ENCODE data around the gene CHST14.

Gene CHST14

DNA sequence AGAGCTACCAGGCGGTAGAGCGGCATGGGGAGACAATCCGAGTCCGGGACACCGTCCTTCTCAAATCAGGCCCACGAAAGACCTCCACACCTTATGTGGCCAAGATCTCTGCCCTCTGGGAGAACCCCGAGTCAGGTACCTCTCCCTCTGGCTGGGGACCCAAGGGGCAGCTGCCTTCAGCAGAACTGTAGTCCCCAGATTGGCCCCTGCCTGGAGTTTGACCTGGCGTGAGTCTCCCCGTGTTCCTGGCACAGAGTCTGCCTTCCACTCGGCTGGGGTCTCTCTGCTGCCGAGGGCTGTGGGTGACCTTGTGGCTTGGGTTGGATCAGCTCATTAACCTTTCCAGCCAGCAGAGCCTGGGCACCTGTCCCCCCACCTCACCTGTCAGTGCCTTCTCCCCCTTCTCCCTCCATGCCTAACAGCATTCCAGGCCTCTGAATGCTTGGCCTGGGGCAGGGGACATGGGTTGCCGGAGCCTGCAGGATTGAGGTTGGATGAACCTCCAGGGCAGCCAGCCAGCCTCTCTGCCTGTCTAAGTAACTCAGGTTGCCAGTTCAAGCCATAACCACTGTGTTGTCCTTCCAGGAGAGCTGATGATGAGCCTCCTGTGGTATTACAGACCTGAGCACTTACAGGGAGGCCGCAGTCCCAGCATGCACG is 6.8 kb upstream of the CHST14 start:
- DNase-seq (ENCODE audit: low spot score): no peak

DNA sequence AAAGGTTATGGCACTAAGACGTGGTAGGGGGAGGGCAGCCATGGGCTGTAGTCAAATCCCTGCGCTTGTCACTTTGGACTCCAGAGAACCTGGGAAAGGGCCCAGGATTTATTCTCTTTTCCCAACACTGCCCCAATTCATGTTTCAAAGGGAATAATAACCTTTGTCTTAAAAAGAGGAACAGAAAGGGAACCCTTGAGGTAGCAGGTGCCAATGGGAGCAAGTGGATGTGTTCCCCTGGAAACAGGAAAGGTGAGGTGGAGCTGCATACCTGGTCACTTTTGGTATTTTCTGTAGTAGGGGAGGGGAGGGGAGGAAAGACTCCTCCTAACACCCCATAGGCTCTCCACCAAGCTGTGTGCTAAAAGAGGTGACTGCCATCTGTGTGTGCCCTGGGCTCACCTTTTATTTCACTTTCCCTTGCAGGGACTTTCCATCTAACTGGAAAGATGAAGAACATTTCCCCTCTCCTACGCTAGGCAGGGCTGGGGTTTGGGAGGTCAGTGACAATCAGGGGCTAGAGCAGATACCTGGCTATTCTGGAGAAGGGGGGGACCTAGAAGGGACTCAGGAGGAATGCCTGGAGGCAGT is 6.1 kb upstream of the CHST14 start:
- DNase-seq (ENCODE audit: low spot score): no peak

DNA sequence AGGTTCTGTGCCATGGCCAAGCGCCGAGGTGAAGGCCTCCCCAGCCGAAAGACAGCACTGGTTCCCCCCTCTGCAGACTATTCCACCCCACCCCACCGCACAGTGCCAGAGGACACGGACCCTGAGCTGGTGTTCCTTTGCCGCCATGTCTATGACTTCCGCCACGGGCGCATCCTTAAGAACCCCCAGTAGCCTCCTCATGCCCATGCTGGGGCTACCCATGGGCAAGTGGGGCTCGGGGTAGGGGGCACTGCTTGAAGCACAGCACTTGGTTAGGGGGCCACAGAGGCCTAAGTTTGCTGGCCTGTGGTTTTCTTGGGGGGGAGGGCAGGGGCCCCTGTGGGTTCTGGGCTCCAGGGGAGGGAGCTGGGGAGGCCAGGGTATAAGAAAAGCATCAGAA is 4.8 kb upstream of the CHST14 start:
- DNase-seq (ENCODE audit: low spot score): no peak

DNA sequence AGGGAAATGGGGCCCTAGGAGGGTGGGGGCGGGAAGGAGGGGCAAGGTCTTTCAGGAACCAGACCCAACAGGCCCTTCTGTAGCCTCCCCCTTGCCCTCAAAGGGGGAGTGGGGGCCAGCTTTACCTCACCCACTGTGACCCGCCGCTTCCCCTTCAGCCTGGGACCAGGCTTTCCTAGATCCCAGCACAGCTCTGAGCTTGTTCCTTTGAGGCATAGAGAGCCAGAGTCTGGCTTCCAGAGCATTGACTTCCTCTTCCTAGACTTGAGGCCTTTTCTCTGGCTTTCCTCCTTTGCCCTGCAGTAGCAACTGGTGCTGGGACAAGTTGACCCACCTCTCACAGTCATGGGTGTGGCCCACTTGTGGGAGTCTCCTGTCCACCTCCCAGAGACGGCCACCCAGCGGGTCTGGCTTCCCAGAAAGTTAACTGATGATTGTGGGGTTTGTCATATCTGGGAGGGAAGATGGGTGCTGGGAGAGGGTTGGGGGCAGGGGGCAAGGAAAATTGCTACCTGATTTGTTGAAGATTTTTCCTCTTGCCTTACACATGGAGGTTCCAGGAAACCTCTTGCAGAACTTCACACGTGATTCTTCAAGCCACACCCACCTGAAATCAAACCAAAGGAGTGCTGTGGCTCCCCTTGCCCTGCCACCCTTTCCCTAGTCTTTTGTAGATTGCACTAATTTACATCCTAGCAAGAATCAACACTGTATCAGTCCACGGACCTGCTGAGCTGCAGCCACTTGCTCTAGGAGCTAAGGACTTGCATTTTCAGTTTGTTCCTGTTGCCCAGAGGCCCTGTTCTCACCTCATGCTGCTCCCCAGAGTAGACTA is 4.1 kb upstream of the CHST14 start:
- no peak for DNase-seq (ENCODE audit: low spot score)

DNA sequence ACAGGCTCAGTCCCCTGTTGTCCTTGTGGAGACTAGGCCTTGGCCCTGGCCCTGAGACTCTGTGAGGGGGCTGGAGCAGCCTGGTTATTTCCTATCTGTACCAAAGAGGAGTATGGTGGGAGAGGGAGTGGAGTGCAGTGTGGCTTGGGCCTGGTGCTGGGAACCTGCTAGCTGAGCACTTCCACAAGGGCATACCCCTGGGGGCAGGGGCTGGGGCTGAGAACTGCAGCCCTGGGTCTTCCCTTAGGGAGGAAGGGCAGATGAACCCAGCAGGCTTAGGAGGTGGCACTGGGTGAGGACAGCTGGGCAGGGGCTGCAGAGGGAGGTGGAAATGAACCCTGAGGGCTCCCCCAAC is 3.5 kb upstream of the CHST14 start:
- no peak for DNase-seq (ENCODE audit: low spot score)

DNA sequence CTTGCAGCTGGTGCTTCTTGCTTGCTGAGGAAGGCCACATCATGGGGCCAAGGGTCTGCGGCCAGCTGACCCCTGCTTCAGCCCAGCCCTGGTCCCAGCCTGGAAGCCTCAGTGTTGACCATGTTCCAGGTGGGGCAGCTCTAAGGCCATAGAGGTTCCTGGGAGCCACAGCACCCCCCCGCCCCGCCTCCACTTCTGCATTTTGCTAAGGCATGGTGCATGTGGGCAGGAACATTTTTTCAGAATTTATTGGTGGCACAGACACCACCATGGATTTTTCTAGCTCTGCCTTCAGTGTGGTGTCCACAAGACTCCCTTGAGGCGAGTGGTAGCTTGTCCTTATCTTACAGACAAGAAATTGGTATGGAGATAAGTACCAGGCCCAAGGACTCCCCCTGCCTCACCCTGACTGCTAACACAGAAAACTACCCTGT is 1.9 kb upstream of the CHST14 start:
- DNase-seq (ENCODE audit: low spot score): no peak

DNA sequence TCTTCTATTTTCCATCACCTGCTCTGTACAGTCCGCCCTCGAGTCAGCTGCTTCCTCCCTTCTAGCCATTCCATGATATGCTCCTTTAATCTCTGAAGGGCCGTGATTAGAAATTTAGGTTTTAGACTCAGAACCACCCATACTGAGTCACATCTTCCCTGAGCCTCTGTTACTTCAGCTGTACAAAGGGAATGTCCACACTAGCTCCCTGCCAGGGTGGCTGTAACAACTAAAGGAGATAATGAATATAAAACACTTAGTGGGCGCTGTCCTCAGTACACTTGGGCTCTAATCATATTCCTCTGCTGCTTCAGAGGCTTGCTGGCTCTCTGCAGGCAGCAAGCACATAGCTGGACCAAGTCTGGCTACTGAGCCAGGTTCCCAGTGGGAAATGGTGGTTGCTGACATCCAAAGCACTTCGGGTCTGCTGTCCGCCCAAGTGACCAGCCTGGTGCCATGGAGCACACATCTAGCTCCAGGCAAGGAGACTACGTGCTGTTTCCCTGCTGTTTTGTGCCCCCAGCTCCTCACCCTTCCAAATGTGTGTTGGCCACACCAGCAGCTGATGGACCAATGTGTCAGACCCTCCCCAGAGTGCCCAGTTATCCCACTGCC is 901 bp upstream of the CHST14 start:
- DNase-seq (ENCODE audit: low spot score): no peak

DNA sequence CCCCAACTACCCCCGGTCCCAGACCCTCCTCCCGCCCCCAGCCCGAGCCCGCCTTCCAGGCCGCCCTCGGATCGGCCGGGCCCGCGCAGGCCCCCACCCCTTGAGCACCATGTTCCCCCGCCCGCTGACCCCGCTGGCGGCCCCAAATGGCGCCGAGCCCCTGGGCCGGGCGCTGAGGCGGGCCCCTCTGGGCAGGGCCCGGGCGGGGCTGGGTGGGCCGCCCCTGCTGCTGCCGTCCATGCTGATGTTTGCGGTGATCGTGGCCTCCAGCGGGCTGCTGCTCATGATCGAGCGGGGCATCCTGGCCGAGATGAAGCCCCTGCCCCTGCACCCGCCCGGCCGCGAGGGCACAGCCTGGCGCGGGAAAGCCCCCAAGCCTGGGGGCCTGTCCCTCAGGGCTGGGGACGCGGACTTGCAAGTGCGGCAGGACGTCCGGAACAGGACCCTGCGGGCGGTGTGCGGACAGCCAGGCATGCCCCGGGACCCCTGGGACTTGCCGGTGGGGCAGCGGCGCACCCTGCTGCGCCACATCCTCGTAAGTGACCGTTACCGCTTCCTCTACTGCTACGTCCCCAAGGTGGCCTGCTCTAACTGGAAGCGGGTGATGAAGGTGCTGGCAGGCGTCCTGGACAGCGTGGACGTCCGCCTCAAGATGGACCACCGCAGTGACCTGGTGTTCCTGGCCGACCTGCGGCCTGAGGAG is 472 bp downstream of the CHST14 start:
- peak; percentile 57 for DNase-seq (ENCODE audit: low spot score)

DNA sequence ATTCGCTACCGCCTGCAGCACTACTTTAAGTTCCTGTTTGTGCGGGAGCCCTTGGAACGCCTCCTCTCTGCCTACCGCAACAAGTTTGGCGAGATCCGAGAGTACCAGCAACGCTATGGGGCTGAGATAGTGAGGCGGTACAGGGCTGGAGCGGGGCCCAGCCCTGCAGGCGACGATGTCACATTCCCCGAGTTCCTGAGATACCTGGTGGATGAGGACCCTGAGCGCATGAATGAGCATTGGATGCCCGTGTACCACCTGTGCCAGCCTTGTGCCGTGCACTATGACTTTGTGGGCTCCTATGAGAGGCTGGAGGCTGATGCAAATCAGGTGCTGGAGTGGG is 995 bp downstream of the CHST14 start:
- DNase-seq (ENCODE audit: low spot score): peak; percentile 59

DNA sequence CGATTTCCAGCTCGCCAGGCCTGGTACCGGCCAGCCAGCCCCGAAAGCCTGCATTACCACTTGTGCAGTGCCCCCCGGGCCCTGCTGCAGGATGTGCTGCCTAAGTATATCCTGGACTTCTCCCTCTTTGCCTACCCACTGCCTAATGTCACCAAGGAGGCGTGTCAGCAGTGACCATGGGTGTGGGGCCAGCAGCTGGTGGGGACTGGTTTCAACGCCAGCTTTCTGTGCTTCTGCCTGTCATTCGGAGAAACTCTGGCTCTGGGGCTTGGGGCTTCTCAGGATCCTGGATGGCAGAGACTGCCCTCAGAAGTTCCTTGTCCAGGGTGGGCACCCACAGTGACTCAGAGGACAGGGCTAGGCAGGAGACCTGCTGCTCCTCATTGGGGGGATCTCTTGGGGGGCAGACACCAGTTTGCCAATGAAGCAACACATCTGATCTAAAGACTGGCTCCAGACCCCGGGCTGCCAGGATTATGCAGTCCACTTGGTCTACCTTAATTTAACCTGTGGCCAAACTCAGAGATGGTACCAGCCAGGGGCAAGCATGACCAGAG is 1.5 kb downstream of the CHST14 start:
- DNase-seq (ENCODE audit: low spot score): no peak

DNA sequence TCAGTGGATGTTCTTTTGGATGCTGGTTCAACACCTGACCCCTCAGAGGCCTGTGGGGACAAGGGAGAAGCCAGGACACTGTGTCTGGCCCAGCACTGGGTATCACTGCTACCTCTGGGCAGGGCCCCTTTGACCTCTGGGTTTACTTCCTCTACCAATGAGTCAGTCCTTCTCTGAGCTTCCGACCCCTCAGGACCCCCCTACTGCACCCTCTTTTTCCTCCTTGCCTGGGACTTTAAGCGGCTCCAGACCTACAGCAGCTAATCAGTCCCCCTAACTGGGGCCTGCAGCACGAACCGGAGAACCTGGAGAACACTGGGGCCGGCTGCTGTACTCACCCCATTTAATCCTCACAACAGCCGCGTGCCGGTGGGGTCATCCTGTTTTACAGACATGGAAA is 3.8 kb downstream of the CHST14 start:
- DNase-seq (ENCODE audit: low spot score): no peak

DNA sequence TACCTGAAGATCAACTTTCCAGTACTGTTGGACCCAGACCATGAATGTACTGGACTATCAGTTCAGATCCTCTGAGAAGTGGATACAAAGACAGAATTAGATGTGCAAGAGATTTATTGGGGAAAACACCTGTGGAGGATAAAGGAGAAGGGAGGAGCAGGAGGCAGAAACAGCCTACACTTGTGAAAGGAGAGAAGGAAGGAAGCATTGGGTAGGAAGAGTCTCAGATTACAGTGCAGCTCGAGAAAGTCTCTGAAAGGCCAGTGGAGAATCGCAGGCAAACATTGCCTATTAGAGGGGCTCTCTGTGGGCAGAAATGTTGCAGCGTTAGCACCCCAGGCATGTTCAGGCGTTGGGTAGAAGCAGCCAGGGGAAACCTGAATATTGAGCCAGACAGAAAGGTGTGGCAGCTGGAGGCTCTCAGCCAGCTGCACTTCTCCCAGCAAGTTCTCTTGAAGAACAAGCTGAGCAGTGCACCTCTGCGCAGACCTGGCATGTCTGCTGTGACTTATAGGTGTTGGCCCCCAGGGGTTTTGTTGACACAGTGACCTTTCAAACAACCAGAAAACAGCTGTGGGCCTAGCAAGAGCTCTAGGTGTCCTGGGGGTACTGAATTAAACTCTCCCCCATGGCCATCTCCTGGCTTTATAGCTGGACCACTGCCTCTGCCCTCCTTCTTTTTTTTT is 7.0 kb downstream of the CHST14 start:
- DNase-seq (ENCODE audit: low spot score): no peak

DNA sequence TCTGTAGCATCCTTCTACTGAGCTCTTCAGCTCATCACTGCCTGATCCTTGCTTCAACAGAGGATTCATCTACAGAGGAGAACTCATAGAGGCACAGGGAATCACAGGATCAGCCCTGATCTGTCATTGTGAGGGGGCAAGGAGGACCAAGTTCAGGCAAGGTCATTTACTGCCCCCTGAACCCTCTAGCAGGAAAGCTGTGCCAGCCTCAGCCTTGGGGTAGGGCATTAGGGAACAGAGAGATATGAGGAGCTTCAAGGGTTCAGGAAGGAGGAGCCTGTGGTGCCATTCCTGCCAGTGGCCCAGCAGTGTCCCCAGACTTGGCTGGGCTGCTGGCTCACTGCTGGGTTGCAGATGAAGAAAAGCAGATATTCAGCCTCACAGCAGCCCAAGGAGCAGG is 8.2 kb downstream of the CHST14 start:
- DNase-seq (ENCODE audit: low spot score): no peak

DNA sequence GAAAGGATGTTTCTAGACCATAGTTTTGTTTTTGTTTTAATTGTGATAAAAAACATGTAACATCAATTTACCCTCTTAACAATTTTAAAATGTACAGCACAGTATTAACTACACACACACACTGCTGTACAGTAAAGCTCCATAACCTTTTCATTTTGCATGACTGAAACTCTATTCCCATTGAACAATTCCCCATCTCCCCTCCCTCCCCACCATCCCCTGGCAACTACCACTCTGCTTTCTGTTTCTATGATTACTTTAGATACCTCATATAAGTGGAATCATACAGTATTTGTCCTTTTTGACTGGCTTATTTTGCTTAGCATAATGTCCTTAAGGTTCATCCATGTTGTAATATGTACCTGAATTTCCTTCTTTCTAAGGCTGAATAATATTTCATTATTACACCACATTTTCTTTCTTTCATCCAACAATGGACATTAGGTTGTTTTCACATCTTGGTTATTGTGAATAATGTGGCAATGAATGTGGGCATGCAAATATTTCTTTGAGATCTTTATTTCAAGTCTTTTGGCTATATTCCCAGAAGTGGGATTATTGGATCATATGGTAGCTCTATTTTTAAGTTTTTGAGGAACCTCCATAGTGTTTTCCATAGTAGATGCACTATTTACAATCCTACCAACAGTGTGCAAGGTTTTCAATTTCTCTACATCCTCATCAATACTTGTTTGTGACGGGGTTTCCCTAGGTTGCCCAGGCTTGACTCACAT is 10.7 kb downstream of the CHST14 start:
- DNase-seq (ENCODE audit: low spot score): no peak

DNA sequence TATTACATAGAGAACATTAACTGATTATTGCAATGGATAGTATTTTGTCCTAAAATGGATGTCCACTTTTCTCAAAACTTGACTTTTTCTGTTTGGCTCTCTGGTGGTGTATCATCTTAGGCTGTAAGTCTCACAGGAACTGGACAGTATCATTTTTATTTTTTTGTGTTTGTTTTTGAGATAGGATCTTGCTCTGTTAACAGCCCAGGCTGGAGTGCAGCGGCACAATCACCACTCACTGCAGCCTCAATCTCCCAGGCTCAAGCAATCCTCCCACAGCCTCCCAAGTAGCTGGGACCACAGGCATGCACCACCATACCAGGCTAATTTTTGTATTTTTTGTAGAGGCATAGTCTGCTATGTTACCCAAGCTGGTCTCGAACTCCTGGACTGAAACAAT is 13.1 kb downstream of the CHST14 start:
- no peak for DNase-seq (ENCODE audit: low spot score)

DNA sequence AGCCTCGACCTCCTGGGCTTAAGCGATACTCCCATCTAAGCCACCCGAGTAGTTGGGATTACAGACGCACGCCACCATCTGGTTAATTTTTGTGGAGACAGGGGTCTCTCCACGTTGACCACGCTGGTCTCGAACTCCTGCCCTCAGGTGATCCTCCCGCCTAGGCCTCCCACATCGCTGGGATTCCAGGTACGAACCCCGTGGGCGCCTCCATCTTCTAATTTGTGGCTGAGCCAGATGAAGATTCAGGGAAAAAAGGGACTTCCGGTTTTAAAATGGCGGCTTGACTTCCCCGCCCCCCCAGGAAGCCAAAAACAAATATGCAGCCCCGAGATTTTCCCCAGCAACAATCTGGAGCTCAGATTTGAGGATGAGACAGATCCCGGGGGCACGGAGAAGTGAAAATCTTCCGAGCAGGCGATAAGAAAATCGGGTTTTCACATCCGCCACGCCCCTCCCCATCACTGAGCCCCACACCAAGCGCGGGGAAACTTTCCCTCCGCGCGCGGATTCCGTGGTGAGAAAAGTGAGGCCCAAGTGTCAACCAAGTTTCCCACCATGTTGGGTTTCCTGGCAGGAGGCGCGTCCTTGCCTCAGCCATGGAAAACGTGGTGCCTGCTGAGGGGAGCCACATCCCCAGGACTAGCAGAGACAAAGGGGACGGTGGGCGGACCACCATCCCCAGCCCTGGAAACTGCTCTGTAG is 15.4 kb downstream of the CHST14 start:
- DNase-seq (ENCODE audit: low spot score): no peak

DNA sequence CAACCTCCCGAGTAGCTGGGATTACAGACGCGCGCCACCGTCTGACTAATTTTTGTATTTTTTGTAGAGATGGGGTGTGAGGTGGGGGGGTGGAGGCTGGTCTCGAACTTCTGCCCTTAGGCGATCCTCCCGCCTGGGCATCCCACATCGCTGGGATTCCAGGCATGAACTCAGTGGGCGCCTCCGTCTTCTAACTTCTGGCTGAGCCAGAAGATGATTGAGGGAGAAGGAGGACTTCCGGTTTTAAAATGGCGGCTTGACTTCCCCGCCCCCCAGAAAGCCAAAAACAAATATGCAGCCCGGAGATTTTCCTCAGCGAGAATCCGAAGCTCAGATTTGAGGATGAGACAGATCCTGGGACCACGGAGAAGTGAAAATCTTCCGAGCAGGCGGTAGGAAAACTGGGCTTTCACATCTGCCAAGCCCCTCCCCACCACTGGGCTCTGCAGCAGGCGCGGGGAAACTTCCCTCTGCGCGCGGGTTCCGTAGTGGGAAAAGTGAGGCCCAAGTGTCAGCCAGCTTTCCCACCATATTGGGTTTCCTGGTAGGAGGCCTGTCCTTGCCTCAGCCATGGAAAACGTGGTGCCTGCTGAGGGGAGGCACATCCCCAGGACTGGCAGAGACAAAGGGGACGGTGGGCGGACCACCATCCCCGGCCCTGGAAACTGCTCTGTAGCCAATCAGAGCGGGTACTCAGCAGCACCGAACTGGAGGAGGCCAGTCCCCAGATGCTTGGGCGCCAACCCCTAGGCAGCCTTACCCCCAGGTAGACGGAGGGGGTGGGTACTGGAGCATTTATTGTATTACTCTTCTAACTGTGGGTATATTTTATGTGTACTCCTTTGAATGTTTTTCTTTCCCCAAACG is 17.3 kb downstream of the CHST14 start:
- no peak for DNase-seq (ENCODE audit: low spot score)

DNA sequence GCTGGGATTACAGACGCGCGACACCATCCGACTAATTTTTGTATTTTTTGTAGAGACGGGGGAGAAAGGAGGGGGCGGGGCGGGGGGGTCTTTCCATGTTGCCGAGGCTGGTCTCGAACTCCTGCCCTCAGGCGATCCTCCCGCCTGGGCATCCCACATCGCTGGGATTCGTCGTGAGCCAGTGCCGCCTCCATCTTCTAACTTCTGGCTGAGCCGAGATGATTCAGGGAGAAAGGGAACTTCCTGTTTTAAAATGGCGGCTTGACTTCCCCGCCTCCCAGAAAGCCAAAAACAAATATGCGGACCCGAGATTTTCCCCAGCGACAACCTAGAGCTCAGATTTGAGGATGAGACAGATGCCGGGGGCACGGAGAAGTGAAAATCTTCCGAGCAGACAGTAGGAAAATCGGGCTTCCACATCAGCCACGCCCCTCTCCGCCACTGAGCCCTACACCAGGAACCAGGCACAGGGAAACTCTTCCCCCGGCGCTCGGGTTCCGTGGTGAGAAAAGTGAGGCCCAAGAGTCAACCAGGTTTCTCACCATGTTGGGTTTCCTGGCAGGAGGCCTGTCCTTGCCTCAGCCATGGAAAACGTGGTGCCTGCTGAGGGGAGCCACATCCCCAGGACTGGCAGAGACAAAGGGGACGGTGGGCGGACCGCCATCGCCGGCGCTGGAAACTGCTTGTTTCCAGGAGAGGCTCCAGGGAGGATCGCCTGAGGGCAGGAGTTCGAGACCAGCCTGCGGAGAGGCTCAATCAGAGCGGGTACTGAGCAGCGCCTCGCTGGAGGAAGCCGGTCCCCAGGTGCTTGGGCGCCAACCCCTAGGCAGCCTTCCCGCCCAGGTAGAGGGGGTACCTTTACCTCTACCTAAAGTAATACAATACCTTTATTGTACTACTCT is 18.7 kb downstream of the CHST14 start:
- peak; percentile 41 for DNase-seq (ENCODE audit: low spot score)
